A673 (cell line): ENCODE data around the gene NLRP9. TPM values are rescaled to one million over a fixed set of nuclear protein-coding genes. Genes with fewer than 3 reads are reported as not detected.

Experiments
- BruUV-seq: library from RNA; stranded (reverse); fragments of 400-500 nt; replicated peaks from 2 replicates; lab custom pipeline; 2021; lab: Mats Ljungman, UMichigan
- CTCF ChIA-PET: fragments of 300-600 bp; sonication (Branson Sonifier 250); formaldehyde crosslinking; loops from one replicate; lab custom pipeline; 2022; ENCODE audit warnings: antibody characterized with exemption; lab: Charles Lee
- POLR2A ChIA-PET: fragments of 300-600 bp; sonication (Branson Sonifier 250); formaldehyde crosslinking; loops from one replicate; lab custom pipeline; 2022; ENCODE audit warnings: antibody characterized with exemption; ENCODE audit not compliant: low non-redundant PET; lab: Charles Lee
- DNase-seq: peaks from one replicate; pipeline ENCODE4 v3.0.0-alpha.2; 2015; ENCODE audit warnings: low spot score
- H3K27ac ChIP-seq: fragments of 200-600 bp; sonication (generic); 2 replicates; pipeline ENCODE4 v1.5.1; 2016; ENCODE audit warnings: mixed run types, low read depth, mild to moderate bottlenecking, mixed read lengths, antibody characterized with exemption, low read length; ENCODE audit not compliant: poor library complexity, severe bottlenecking
- H3K27me3 ChIP-seq: fragments of 200-600 bp; sonication (generic); replicated peaks from 2 replicates; pipeline ENCODE4 v1.6.1; 2017; ENCODE audit warnings: mixed run types, low read depth, mild to moderate bottlenecking, mixed read lengths, antibody characterized with exemption, low read length; ENCODE audit not compliant: insufficient read depth, poor library complexity
- H3K36me3 ChIP-seq: fragments of 200-600 bp; sonication (generic); 2 replicates; pipeline ENCODE4 v1.6.1; 2016; ENCODE audit warnings: mixed run types, mild to moderate bottlenecking, mixed read lengths, antibody characterized with exemption, low read length; ENCODE audit not compliant: insufficient read depth, poor library complexity, severe bottlenecking
- H3K4me1 ChIP-seq: fragments of 200-600 bp; sonication (generic); 2 replicates; pipeline ENCODE4 v1.6.1; 2017; ENCODE audit warnings: mixed run types, mild to moderate bottlenecking, mixed read lengths, antibody characterized with exemption, low read length; ENCODE audit not compliant: insufficient read depth, poor library complexity, severe bottlenecking
- H3K4me3 ChIP-seq: fragments of 200-600 bp; sonication (generic); 2 replicates; pipeline ENCODE4 v1.5.1; 2016; ENCODE audit warnings: low read depth, mixed run types, mild to moderate bottlenecking, mixed read lengths, low read length; ENCODE audit not compliant: poor library complexity, severe bottlenecking
- H3K9me3 ChIP-seq: fragments of 200-600 bp; sonication (generic); 2 replicates; pipeline ENCODE4 v1.6.1; 2016; ENCODE audit warnings: mixed run types, low read depth, mild to moderate bottlenecking, mixed read lengths, antibody characterized with exemption, low read length; ENCODE audit not compliant: poor library complexity, severe bottlenecking
- CTCF ChIP-seq: fragments of 300-800, 200-600 bp; sonication (generic); conservative IDR thresholded peaks from 2 replicates; pipeline ENCODE4 v1.5.1; 2017; ENCODE audit warnings: low read depth, mild to moderate bottlenecking, antibody characterized with exemption, low read length, moderate library complexity, mixed read lengths
- EZH2 ChIP-seq: fragments of 200-600 bp; sonication (generic); IDR thresholded peaks from 2 replicates; pipeline ENCODE4 v1.6.1; 2017; ENCODE audit warnings: borderline replicate concordance, low read depth, mild to moderate bottlenecking, mixed read lengths, antibody characterized with exemption, low read length; ENCODE audit not compliant: poor library complexity, severe bottlenecking
- intact Hi-C: fragments of 100-400 bp; cut with micrococcal nuclease; formaldehyde crosslinking; loops from one replicate; pipeline ENCODE4 v1.10.0; 2022; ENCODE audit not compliant: unreplicated experiment
- total RNA-seq: library from RNA; stranded (reverse); gene quantifications from 2 replicates; pipeline ENCODE4 v1.2.3, GENCODE V29; 2021

NLRP9 gene
- total RNA-seq, 1 experiment from 2014 or later: not detected

GRCh38 chr19:55687281-55688201 lies 50.7 kb downstream of the NLRP9 start:
- POLR2A ChIA-PET: no interaction called here
- H3K27ac ChIP-seq: no peak overlapping the region
- H3K36me3 ChIP-seq: peaks cover 33% of the 10 kb centered on the region
- no peak for DNase-seq
- no TSS peak for BruUV-seq
- H3K4me3 ChIP-seq: no peak overlapping the region
- intact Hi-C loops: no loop called here
- no peaks in the 10 kb centered on the region for H3K27me3 ChIP-seq
- CTCF ChIA-PET: no interaction called here
- H3K9me3 ChIP-seq: no peaks in the 10 kb centered on the region
- TF ChIP-seq CTCF (no peak), EZH2 (no peak)
- no peaks in the 10 kb centered on the region for H3K4me1 ChIP-seq

- Histone ChIP-seq H3K27ac (no peak overlapping the region), H3K4me1 (no peaks in the 10 kb centered on the region), H3K36me3 (peaks cover 30% of the 10 kb centered on the region), H3K4me3 (no peak overlapping the region), H3K27me3 (no peaks in the 10 kb centered on the region), H3K9me3 (no peaks in the 10 kb centered on the region)
- CTCF ChIA-PET: no interaction called here
- intact Hi-C loops: no loop called here
- no TSS peak for BruUV-seq
- TF ChIP-seq CTCF (no peak), EZH2 (no peak)
- DNase-seq: no peak
- POLR2A ChIA-PET: no interaction called here
These were observed 51.7 kb downstream of the NLRP9 start for GRCh38 chr19:55686311-55687050.

GRCh38 chr19:55685776-55686175 lies 52.4 kb downstream of the NLRP9 start:
- POLR2A ChIA-PET: no interaction called here
- H3K4me1 ChIP-seq: no peaks in the 10 kb centered on the region
- H3K27me3 ChIP-seq: no peaks in the 10 kb centered on the region
- CTCF ChIA-PET: no interaction called here
- no TSS peak for BruUV-seq
- peaks cover 35% of the 10 kb centered on the region for H3K36me3 ChIP-seq
- intact Hi-C loops: no loop called here
- no peak overlapping the region for H3K4me3 ChIP-seq
- H3K9me3 ChIP-seq: no peaks in the 10 kb centered on the region
- no peak overlapping the region for H3K27ac ChIP-seq
- TF ChIP-seq CTCF (no peak), EZH2 (no peak)
- no peak for DNase-seq
